ENCODE measurements around the gene FFAR1. TPM values are rescaled to one million over a fixed set of nuclear protein-coding genes. Genes with fewer than 3 reads are reported as not detected.
"Not testable (repeated sequence)": the region's sequence is repeated elsewhere in the genome, so short reads cannot be mapped to it uniquely, and the experiment has no call there.

Gene FFAR1
- total RNA-seq, 2 experiments from 2014 or later, result not detected

DNA sequence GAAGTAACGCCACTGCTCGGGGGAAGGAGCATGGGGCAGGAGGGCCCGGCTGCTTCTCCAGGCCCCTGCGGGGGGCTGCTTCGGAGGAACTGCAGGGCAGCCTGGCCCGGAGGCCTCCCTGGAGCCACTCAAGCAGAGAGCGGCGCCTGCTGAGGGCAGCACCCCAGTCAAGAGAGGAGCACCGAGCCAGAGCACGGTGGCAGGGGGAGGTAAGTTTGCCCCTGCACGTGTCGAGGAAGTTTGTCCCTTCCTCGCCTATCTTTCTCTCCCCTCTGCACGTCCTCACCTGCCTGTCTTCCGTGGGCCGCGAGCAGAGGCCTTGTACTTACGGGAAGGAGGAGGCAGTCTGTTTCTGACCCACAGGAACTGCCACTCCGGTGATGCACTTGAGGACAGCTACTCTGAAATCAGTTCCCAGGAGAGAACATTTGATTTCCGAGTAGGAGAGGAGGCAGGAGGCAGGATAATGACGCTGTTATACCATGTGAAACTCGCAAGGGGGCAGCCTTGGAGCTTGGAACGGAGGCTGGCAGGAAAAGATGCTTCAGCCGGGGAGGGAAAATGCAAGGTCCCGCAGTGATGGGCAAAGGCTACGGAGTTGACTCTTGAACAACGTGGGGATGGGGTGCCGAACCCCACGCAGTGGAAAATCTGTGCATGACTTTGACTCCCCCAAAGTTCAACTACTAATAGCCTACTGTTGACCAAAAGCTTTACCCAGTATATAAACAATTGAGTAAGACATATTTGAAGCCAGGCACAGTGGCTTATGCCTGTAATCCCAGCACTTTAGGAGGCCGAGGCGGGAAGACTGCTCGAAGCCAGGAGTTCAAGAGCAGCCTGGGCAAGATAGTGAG lies 5.0 kb downstream of the FFAR1 start:
- H3K27ac Mint-ChIP-seq, result no peak overlapping the region
- H3K4me1 Mint-ChIP-seq, result peaks cover 11% of the 10 kb centered on the region
- no peaks in the 10 kb centered on the region for H3K36me3 Mint-ChIP-seq
- no peaks in the 10 kb centered on the region for H3K9me3 Mint-ChIP-seq
- ATAC-seq (ENCODE audit: low read depth), result peak; percentile 68
- peaks cover 4% of the 10 kb centered on the region for H3K27me3 Mint-ChIP-seq
- H3K4me3 Mint-ChIP-seq, result no peak overlapping the region
- peak; percentile 65 for DNase-seq
- POLR2A ChIA-PET, result interaction anchor here (1.1 to 1.4 kb wide), 2 partner anchors 111 to 116 kb away, joined by 3 to 5 read pairs; no protein-coding TSS in a partner anchor

DNA sequence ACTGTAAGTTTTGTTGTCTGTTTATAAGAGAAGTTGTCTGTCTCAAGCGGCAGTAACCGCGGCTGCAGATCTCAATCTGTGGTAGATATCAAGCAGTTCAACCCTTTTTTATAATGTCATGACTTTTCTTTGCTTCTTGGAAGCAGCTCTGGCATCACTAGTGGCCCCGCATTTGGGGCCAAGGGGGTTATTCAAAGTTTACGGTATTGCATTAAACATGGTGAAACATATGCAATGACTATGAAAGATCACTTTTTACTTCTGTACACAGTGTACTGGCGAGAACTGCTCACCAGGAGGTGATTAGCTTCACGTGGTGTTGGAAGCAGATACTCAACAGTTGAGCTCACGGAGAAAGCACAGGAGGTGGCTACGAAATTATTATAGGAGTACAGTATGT lies 5.9 kb downstream of the FFAR1 start:
- H3K36me3 Mint-ChIP-seq, result no peaks in the 10 kb centered on the region

DNA sequence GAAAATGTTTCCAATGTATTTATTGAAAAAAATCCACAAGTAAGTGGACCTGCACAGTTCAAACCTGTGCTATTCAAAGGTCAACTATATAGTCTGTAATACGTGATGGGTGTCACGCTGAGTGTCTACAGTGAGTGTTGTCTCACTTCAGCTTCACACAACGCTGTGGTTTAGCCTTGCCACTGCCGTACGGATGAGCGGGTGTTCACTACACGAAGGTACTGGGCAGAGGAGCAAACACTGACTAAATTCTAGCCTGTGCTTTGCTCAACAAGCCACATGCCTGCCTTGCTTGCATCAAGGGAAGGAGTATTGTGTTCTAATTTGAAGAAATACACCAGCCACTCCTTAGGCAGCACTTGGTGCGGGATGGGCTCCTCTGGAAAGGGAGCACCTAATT lies 7.2 kb downstream of the FFAR1 start:
- no peak for DNase-seq
- no peak overlapping the region for H3K27ac Mint-ChIP-seq
- H3K4me3 Mint-ChIP-seq, result no peak overlapping the region
- H3K27me3 Mint-ChIP-seq, result peaks cover 4% of the 10 kb centered on the region
- H3K9me3 Mint-ChIP-seq, result no peaks in the 10 kb centered on the region
- POLR2A ChIA-PET, result no interaction called here
- H3K4me1 Mint-ChIP-seq, result peaks cover 14% of the 10 kb centered on the region
- no peaks in the 10 kb centered on the region for H3K36me3 Mint-ChIP-seq
- no peak for ATAC-seq (ENCODE audit: low read depth)

More for the DNA sequence above, 5.9 kb downstream of the FFAR1 start:
- ATAC-seq (ENCODE audit: low read depth), result no peak
- peaks cover 14% of the 10 kb centered on the region for H3K4me1 Mint-ChIP-seq
- peaks cover 4% of the 10 kb centered on the region for H3K27me3 Mint-ChIP-seq
- no peak overlapping the region for H3K27ac Mint-ChIP-seq
- no peaks in the 10 kb centered on the region for H3K9me3 Mint-ChIP-seq
- H3K4me3 Mint-ChIP-seq, result no peak overlapping the region
- DNase-seq, result no peak
- POLR2A ChIA-PET, result interaction anchor here (1.4 kb wide), 1 partner anchor 110 kb away, joined by 3 read pairs; no protein-coding TSS in a partner anchor

DNA sequence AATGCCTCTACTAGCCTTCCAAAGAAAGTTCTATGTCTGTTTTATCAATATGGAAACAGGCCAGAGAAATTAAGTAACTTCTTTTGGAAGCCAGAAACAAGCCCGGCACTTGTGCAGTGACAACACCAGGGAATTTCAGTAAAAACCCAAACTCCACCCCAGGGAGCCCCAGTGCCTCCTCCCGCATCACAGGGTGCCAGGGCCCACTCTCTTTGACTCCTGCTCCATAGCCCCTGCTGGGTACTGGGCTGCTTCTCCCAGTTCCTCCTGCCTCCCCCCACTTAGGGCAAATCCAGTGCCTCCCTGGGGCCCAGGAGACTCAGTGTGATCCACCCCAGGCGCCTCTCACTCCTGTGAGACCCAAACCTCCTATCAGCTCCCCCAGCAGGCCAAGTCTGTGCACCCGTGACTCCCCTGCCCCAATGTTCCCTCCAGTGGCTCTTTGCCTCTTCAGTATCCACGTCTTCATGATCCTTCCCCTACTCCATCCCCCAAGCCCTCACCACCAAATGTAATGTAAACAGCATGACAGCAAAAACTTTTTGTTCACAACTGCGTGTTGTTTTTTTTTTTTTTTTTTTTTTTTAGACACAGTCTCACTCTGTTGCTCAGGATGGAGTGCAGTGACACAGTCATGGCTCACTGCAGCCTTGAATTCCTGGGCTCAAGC lies 8.2 kb downstream of the FFAR1 start:
- H3K4me3 Mint-ChIP-seq, result no peak overlapping the region

DNA sequence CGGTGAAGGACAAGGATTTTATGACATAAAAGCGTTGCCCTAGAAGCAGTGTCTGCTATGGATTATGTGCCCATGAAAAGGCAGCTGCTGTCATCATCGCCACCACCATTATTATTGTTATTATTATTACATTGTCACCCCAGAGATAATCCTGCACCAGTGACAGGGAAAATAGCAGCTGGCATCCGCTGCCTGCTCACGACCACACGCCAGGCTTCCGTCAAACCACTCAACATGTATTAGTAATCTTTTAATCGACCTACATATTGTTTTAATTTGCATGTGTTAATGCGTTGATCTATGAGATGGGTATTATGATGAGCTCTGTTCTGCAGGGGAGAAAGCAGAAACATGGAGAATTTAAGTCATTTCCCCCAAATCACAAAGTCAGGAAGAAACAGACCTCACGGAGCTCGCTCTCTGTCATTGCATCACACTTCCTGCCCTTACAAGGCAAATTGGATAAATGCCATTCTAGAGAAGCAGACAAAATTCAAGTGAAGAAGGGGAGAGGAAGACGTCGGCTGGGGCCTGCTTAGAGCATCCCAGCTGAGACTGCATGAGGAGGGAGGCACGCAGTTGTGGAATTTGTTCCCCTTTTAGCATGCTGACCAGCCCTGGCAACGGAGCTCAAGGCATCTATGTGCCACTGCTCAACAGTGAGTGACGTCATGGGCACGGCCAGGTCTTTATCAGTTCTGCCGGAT lies 10.3 kb downstream of the FFAR1 start, which contains the start of gene FFAR3:
TSS of gene FFAR3 (plus strand) at position 594 of the 707 bp plus-strand sequence. CDS start 431 bp downstream, outside the sequence.
- H3K4me1 Mint-ChIP-seq, result peaks cover 9% of the 10 kb centered on the region
- DNase-seq (no peak), ATAC-seq (ENCODE audit: low read depth) (peak; percentile 67)
- peak within 1 kb of the TSS; percentile 51 for H3K4me3 Mint-ChIP-seq
- H3K27ac Mint-ChIP-seq, result peak within 1 kb of the TSS; percentile 75
- H3K9me3 Mint-ChIP-seq, result no peaks in the 10 kb centered on the region
- peaks cover 10% of the 10 kb centered on the region for H3K27me3 Mint-ChIP-seq
- H3K36me3 Mint-ChIP-seq, result no peaks in the 10 kb centered on the region
- POLR2A ChIA-PET, result no interaction called here

More for the DNA sequence above, 8.2 kb downstream of the FFAR1 start:
- Mint-ChIP-seq H3K36me3 (no peaks in the 10 kb centered on the region), H3K4me1 (peaks cover 14% of the 10 kb centered on the region), H3K9me3 (no peaks in the 10 kb centered on the region), H3K27ac (no peak overlapping the region), H3K27me3 (peaks cover 5% of the 10 kb centered on the region)
- POLR2A ChIA-PET, result interaction anchor here (0.6 to 1.0 kb wide), 3 partner anchors 53 to 121 kb away, joined by 3 to 6 read pairs (median 4); no protein-coding TSS in a partner anchor
- DNase-seq (no peak), ATAC-seq (ENCODE audit: low read depth) (no peak)

DNA sequence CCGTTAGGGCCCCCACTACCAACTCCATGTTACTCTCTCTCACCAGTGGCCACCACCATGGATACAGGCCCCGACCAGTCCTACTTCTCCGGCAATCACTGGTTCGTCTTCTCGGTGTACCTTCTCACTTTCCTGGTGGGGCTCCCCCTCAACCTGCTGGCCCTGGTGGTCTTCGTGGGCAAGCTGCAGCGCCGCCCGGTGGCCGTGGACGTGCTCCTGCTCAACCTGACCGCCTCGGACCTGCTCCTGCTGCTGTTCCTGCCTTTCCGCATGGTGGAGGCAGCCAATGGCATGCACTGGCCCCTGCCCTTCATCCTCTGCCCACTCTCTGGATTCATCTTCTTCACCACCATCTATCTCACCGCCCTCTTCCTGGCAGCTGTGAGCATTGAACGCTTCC lies 11.1 kb downstream of the FFAR1 start:
- DNase-seq; H3K9me3 Mint-ChIP-seq; H3K36me3 Mint-ChIP-seq; ATAC-seq (ENCODE audit: low read depth); POLR2A ChIA-PET; H3K4me3 Mint-ChIP-seq; H3K4me1 Mint-ChIP-seq; H3K27ac Mint-ChIP-seq: not testable (repeated sequence)
- peaks cover 10% of the 10 kb centered on the region for H3K27me3 Mint-ChIP-seq

DNA sequence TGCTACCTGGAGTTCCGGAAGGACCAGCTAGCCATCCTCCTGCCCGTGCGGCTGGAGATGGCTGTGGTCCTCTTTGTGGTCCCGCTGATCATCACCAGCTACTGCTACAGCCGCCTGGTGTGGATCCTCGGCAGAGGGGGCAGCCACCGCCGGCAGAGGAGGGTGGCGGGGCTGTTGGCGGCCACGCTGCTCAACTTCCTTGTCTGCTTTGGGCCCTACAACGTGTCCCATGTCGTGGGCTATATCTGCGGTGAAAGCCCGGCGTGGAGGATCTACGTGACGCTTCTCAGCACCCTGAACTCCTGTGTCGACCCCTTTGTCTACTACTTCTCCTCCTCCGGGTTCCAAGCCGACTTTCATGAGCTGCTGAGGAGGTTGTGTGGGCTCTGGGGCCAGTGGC lies 11.7 kb downstream of the FFAR1 start:
- DNase-seq; H3K4me1 Mint-ChIP-seq; H3K36me3 Mint-ChIP-seq; H3K9me3 Mint-ChIP-seq; POLR2A ChIA-PET; H3K27ac Mint-ChIP-seq; H3K4me3 Mint-ChIP-seq; ATAC-seq (ENCODE audit: low read depth): not testable (repeated sequence)
- peaks cover 10% of the 10 kb centered on the region for H3K27me3 Mint-ChIP-seq

DNA sequence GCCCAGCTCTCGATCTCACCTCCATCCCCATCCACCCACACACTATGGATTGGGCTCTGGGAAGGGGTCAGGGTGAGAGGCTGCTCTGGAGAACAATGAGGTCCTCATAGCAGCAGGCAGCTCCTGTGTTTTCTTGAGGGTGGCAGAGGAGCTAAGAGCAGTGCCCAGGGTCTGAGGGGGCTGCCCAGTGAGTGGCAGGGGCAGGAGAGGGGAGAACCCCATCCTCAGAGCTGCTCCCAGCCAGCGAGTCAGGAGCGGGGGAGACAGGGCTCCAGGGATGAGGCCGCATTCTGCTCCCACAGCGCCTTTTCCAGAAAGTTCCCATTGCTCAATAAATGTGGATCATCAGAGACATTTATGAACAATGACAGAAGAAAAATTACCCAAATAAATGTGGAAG lies 12.4 kb downstream of the FFAR1 start:
- H3K4me3 Mint-ChIP-seq; ATAC-seq (ENCODE audit: low read depth); H3K4me1 Mint-ChIP-seq; H3K27ac Mint-ChIP-seq; H3K9me3 Mint-ChIP-seq; DNase-seq; POLR2A ChIA-PET; H3K36me3 Mint-ChIP-seq: not testable (repeated sequence)
- peaks cover 12% of the 10 kb centered on the region for H3K27me3 Mint-ChIP-seq

DNA sequence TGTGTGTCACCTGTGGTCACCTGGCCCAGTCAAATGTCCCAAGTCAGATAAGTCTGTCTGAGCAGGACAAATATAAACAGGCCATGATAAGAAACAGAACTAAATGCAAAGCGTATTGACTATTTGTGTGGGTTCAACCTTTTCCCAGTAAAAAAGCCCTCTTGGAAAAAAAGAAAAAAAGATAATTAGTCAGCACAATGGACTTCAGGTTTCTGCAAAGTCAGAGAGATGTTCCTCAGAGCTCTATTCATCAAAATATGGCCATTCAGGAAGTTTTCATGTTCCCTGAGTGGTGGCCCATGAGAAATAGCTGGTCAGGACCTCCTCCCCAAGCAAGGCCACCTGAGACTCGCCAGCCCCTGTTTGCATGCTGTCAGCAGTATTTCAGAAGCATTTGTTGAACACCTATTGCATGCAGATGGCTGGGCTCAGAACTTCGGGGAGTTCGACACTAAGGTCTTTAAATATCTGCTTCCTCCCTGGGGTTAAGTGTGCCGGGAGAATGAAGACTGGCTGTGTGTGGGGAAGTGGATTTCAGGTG lies 13.2 kb downstream of the FFAR1 start:
- Mint-ChIP-seq H3K4me3 (no peak overlapping the region), H3K36me3 (no peaks in the 10 kb centered on the region), H3K27ac (no peak overlapping the region), H3K27me3 (peaks cover 10% of the 10 kb centered on the region), H3K9me3 (no peaks in the 10 kb centered on the region), H3K4me1 (peaks cover 9% of the 10 kb centered on the region)
- ATAC-seq (ENCODE audit: low read depth) (no peak), DNase-seq (no peak)
- POLR2A ChIA-PET, result no interaction called here

DNA sequence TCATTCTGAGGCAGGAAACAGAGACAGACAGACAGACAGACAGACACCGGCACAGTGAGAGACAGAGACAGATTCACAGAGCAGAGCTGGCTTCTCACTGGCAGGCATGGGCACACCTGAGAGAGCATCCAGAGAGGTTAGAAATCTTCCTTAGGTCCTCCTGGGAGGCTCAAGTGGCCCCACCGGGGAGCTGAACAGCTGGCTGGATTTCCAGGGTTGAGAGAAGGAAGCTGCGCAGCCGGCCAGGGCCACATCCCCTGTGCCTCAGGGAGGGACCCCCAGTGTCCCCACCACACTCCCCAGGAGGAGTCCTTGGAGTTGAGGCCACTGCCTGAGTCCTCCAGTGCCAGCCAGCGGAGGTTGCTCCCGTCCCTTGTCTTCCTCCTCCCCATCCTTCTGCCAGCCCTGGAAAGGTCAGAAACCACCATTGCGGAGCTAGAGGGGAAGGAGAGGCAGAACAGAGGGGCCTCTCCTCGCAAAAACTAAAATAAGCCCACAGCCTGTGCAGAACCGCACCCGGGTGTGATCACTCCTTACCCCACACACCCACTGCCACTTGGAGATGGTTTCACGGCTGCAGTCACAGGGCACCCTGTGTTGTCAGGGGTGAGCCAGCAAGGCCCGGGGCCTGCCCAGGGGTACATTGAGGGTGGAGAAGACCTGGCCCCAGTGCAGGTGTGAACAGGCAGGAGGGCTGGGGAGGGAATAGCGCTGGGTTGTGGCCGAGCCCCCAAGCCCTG lies 14.7 kb downstream of the FFAR1 start:
- H3K4me3 Mint-ChIP-seq, result no peak overlapping the region
- peaks cover 12% of the 10 kb centered on the region for H3K27me3 Mint-ChIP-seq
- ATAC-seq (ENCODE audit: low read depth) (no peak), DNase-seq (no peak)
- peaks cover 9% of the 10 kb centered on the region for H3K4me1 Mint-ChIP-seq
- no peaks in the 10 kb centered on the region for H3K36me3 Mint-ChIP-seq
- H3K9me3 Mint-ChIP-seq, result no peaks in the 10 kb centered on the region
- POLR2A ChIA-PET, result no interaction called here
- no peak overlapping the region for H3K27ac Mint-ChIP-seq

DNA sequence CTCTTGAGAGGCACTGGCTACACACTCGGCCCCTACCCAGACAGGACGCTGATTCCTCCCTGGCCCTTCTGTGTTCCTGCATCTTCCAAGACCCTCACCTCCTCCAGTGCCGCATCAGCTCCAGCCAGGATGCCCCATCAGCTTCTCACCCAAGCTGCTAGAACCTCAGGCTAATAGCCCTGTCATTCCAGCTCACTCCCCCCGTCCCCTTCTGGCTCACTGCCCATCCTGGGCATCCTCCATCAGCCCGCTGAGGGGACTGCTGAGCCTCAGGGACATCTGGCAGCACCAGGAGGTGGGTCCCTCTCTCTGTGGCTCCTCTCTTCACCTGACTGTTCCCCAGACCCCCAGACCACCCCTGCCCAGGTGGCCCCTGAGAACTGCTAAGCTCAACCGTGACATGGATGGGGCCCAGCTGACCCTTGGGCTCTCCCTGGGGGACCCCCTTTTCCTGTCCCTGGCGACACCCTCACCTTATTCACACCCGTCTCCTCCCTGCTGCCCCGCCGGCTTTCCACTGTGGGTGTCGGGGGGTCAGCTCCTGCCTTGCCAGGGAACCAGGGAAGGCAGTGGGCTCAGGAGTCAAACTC lies 15.4 kb downstream of the FFAR1 start:
- Mint-ChIP-seq H3K27ac (no peak overlapping the region), H3K27me3 (peaks cover 19% of the 10 kb centered on the region), H3K36me3 (no peaks in the 10 kb centered on the region), H3K4me1 (peaks cover 3% of the 10 kb centered on the region), H3K4me3 (no peak overlapping the region), H3K9me3 (no peaks in the 10 kb centered on the region)
- POLR2A ChIA-PET, result no interaction called here
- DNase-seq (no peak), ATAC-seq (ENCODE audit: low read depth) (no peak)

DNA sequence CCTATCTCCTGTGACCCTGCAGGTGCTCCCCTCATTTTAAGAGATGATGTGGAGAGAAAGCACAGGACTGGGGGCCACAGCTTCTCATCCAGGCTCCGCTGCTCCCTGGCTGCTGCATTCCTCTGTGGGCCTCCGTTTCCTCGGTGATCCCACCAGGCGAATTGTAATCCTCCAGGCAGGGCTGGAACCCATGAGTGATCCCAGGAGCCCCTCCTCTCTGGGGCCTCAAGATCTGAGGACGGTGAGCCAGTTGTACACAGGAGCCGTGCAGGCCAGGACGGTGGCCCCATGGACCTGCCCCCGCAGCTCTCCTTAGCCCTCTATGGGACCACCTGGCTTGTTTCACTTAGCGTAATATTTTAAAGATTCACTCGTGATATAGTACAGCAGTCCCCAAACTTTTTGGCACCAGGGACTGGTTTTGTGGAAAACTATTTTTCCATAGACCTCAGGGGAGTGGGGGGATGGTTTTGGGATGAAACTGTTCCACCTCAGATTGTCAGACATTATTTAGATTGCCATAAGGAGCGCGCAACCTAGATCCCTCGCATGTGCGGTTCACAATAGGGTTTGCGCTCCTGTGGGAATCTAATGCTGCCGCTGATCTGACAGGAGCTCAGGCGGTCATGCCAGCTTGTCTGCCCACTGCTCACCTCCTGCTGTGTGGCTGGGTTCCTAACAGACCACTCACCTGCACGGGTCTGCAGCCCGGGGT lies 16.2 kb downstream of the FFAR1 start:
- Mint-ChIP-seq H3K9me3 (no peaks in the 10 kb centered on the region), H3K36me3 (no peaks in the 10 kb centered on the region), H3K4me1 (no peaks in the 10 kb centered on the region), H3K27me3 (peaks cover 27% of the 10 kb centered on the region), H3K4me3 (no peak overlapping the region), H3K27ac (no peak overlapping the region)
- ATAC-seq (ENCODE audit: low read depth), result no peak
- no peak for DNase-seq
- POLR2A ChIA-PET, result no interaction called here
